H1 (cell line): ENCODE measurements around the gene WNK2. TPM values are rescaled to one million over a fixed set of nuclear protein-coding genes. Genes with fewer than 3 reads are reported as not detected.

Experiments
- CTCF ChIA-PET: fragments of 300-600 bp; sonication (Branson Sonifier 250); formaldehyde crosslinking; loops from one replicate; lab custom pipeline; 2021; ENCODE audit not compliant: partially characterized antibody; lab: Charles Lee
- POLR2A ChIA-PET: fragments of 300-600 bp; sonication (Branson Sonifier 250); formaldehyde crosslinking; loops from one replicate; lab custom pipeline; 2021; ENCODE audit warnings: inconsistent platforms; ENCODE audit not compliant: partially characterized antibody; lab: Charles Lee
- DNase-seq, 2 experiments: peaks; one replicate each; pipeline versions ENCODE4 v3.0.0 to v3.0.0-alpha.2; 2010 to 2022; ENCODE audit warnings: low spot score in 2 of 2, low read depth in 1 of 2, mixed read lengths in 1 of 2
- FAIRE-seq: peaks from 2 replicates; lab custom pipeline; 2011; peaks lifted over from hg19 to GRCh38; lab: Jason Lieb, UNC
- H2AFZ ChIP-seq: 2 replicates; pipeline ENCODE4 v1.8.1; 2012; ENCODE audit warnings: low read length, inconsistent platforms
- H2AK5ac ChIP-seq: 2 replicates; pipeline ENCODE4 v1.6.1; 2013; ENCODE audit warnings: low read depth, low read length
- H2BK120ac ChIP-seq: replicated peaks from 2 replicates; pipeline ENCODE3; 2013; ENCODE audit warnings: low read depth, low read length, inconsistent platforms
- H2BK12ac ChIP-seq: 2 replicates; pipeline ENCODE4 v1.6.1; 2013; ENCODE audit warnings: low read depth, low read length
- H2BK15ac ChIP-seq: 2 replicates; pipeline ENCODE4 v1.6.1; 2013; ENCODE audit warnings: low read length
- H2BK20ac ChIP-seq: 2 replicates; pipeline ENCODE4 v1.6.1; 2013; ENCODE audit warnings: low read length
- H2BK5ac ChIP-seq: 2 replicates; pipeline ENCODE4 v1.6.1; 2013; ENCODE audit warnings: low read depth, low read length
- H3K14ac ChIP-seq: 2 replicates; pipeline ENCODE4 v1.6.1; 2013; ENCODE audit warnings: inconsistent platforms; ENCODE audit not compliant: insufficient read length
- H3K18ac ChIP-seq: 2 replicates; pipeline ENCODE4 v1.6.1; 2013; ENCODE audit warnings: low read length; ENCODE audit errors: extremely low read depth
- H3K23ac ChIP-seq: 2 replicates; pipeline ENCODE4 v1.6.1; 2013; ENCODE audit warnings: inconsistent platforms; ENCODE audit not compliant: insufficient read length
- H3K23me2 ChIP-seq: 2 replicates; pipeline ENCODE4 v1.6.1; 2013; ENCODE audit warnings: low read depth, low read length
- H3K27ac ChIP-seq: 2 replicates; pipeline ENCODE4 v1.6.1; 2011; ENCODE audit warnings: low read depth, low read length, inconsistent platforms
- H3K27me3 ChIP-seq, 4 experiments: replicated peaks in 1 of 4; 1 replicate in 1 of 4; 2 replicates in 3 of 4; pipeline versions ENCODE4 v1.6.1 to v1.8.1; 2011 to 2013; ENCODE audit warnings: low read length in 3 of 4, mild to moderate bottlenecking in 3 of 4, inconsistent platforms in 2 of 4, mixed read lengths in 2 of 4, moderate library complexity in 1 of 4; ENCODE audit not compliant: control insufficient read depth in 3 of 4, insufficient read depth in 3 of 4; ENCODE audit errors: extremely low read depth in 1 of 4
- H3K36me3 ChIP-seq, 4 experiments: 2 replicates each; pipeline versions ENCODE4 v1.6.1 to v1.8.1; 2011 to 2013; ENCODE audit warnings: mild to moderate bottlenecking in 4 of 4, low read length in 3 of 4, moderate library complexity in 2 of 4, control low read depth in 1 of 4, inconsistent platforms in 1 of 4; ENCODE audit not compliant: insufficient read depth in 4 of 4, control insufficient read depth in 2 of 4
- H3K4ac ChIP-seq: replicated peaks from 2 replicates; pipeline ENCODE3; 2013; ENCODE audit warnings: low read length, low read depth, mixed read lengths, inconsistent platforms; ENCODE audit not compliant: insufficient read length
- H3K4me1 ChIP-seq, 4 experiments: replicated peaks in 1 of 4; 1 replicate in 1 of 4; 2 replicates in 3 of 4; pipeline versions ENCODE4 v1.6.1 to v1.8.1; 2011 to 2013; ENCODE audit warnings: low read length in 3 of 4, inconsistent platforms in 2 of 4, mixed read lengths in 1 of 4; ENCODE audit not compliant: insufficient read depth in 4 of 4, control insufficient read depth in 3 of 4
- H3K4me2 ChIP-seq, 2 experiments: 2 replicates each; pipeline versions ENCODE4 v1.6.1 to v1.8.1; 2011 to 2013; ENCODE audit warnings: low read depth in 2 of 2, low read length in 2 of 2, control low read depth in 1 of 2, inconsistent platforms in 1 of 2, mild to moderate bottlenecking in 1 of 2; ENCODE audit not compliant: insufficient read depth in 1 of 2
- H3K4me3 ChIP-seq, 4 experiments: fragments of 200-600, 300-600 bp in 1 of 4; sonication (generic), shearing (Covaris generic), sonication (Bioruptor Twin) in 1 of 4; 2 replicates each; pipeline versions ENCODE4 v1.5.1 to v1.8.1; 2011 to 2016; ENCODE audit warnings: low read length in 4 of 4, low read depth in 3 of 4, control low read depth in 2 of 4, inconsistent platforms in 2 of 4, mild to moderate bottlenecking in 2 of 4, mixed read lengths in 1 of 4, moderate library complexity in 1 of 4; ENCODE audit not compliant: insufficient read depth in 2 of 4; ENCODE audit errors: extremely low read depth in 1 of 4
- H3K56ac ChIP-seq: replicated peaks from 2 replicates; pipeline ENCODE3; 2013; ENCODE audit warnings: low read depth, mild to moderate bottlenecking, mixed read lengths, low read length, inconsistent platforms; ENCODE audit not compliant: insufficient read length
- H3K79me1 ChIP-seq: 2 replicates; pipeline ENCODE4 v1.6.1; 2013; ENCODE audit warnings: low read depth, low read length, control low read depth
- H3K79me2 ChIP-seq, 2 experiments: 2 replicates each; pipeline versions ENCODE4 v1.6.1 to v1.8.1; 2012 to 2013; ENCODE audit warnings: low read length in 2 of 2, mild to moderate bottlenecking in 2 of 2, inconsistent platforms in 1 of 2; ENCODE audit not compliant: insufficient read depth in 2 of 2, control insufficient read depth in 1 of 2
- H3K9ac ChIP-seq, 4 experiments: replicated peaks in 1 of 4; 1 replicate in 1 of 4; 2 replicates in 3 of 4; pipeline versions ENCODE4 v1.6.1 to v1.8.1; 2011 to 2013; ENCODE audit warnings: low read depth in 3 of 4, low read length in 3 of 4, control low read depth in 2 of 4, mild to moderate bottlenecking in 2 of 4, moderate library complexity in 2 of 4, inconsistent platforms in 1 of 4; ENCODE audit errors: extremely low read depth in 1 of 4
- H3K9me3 ChIP-seq, 2 experiments: 2 replicates each; pipeline versions ENCODE4 v1.6.1 to v1.8.1; 2012 to 2013; ENCODE audit warnings: mild to moderate bottlenecking in 2 of 2, moderate library complexity in 2 of 2, control low read depth in 1 of 2, inconsistent platforms in 1 of 2, low read depth in 1 of 2, low read length in 1 of 2, mixed read lengths in 1 of 2; ENCODE audit not compliant: insufficient read depth in 2 of 2
- H4K20me1 ChIP-seq, 2 experiments: replicated peaks in 1 of 2; 2 replicates each; pipeline versions ENCODE3 to v1.8.1; 2011 to 2013; ENCODE audit warnings: inconsistent platforms in 2 of 2, low read length in 2 of 2, mild to moderate bottlenecking in 1 of 2; ENCODE audit not compliant: insufficient read depth in 2 of 2, control insufficient read depth in 1 of 2
- H4K5ac ChIP-seq: 2 replicates; pipeline ENCODE4 v1.6.1; 2013; ENCODE audit warnings: low read length, low read depth, mixed read lengths, inconsistent platforms; ENCODE audit not compliant: insufficient read length
- H4K8ac ChIP-seq: 2 replicates; pipeline ENCODE4 v1.8.0; 2013; ENCODE audit warnings: mild to moderate bottlenecking, moderate library complexity, low read length, inconsistent platforms; ENCODE audit not compliant: insufficient read depth; ENCODE audit errors: extremely low read depth
- H4K91ac ChIP-seq: replicated peaks from 2 replicates; pipeline ENCODE3; 2013; ENCODE audit warnings: low read length, mixed read lengths, inconsistent platforms; ENCODE audit not compliant: insufficient read length
- POLR2AphosphoS5 ChIP-seq: IDR thresholded peaks from 2 replicates; pipeline ENCODE4 v1.6.1; 2011; ENCODE audit warnings: low read depth, low read length
- POU5F1 ChIP-seq: IDR thresholded peaks from 2 replicates; pipeline ENCODE4 v1.6.1; 2011; ENCODE audit warnings: low read depth, mild to moderate bottlenecking, low read length, moderate library complexity
- RFX5 ChIP-seq: IDR thresholded peaks from 2 replicates; pipeline ENCODE4 v1.6.1; 2011; ENCODE audit warnings: low read depth, low read length, improper control_type of control experiment, borderline replicate concordance
- TAF7 ChIP-seq: optimal IDR thresholded peaks from 2 replicates; pipeline ENCODE3; 2011; ENCODE audit warnings: low read depth, mild to moderate bottlenecking, inconsistent platforms, low read length, moderate library complexity, borderline replicate concordance
- WGBS, 2 experiments: shearing (Covaris generic) in 1 of 2; methylation state at CpG; one replicate each; pipeline versions ENCODE4 v1.1.6 to v1.1.7; 2013 to 2015; ENCODE audit warnings: low lambda C conversion rate in 2 of 2, mixed read lengths in 2 of 2, inconsistent platforms in 1 of 2, low coverage in 1 of 2, missing lambda C conversion rate in 1 of 2; ENCODE audit not compliant: insufficient replicate concordance in 2 of 2, insufficient coverage in 1 of 2, insufficient read length in 1 of 2; ENCODE audit errors: extremely low coverage in 1 of 2, missing lambda C conversion rate in 1 of 2; 5-methylcytosine and 5-hydroxymethylcytosine counted together
- polyA plus RNA-seq, 7 experiments: library from polyadenylated mRNA; depleted of rRNA in 3 of 7; stranded (reverse) in 5 of 7; unstranded in 2 of 7; fragments of >200 nt in 5 of 7; fragments of 200-250 nt in 2 of 7; gene quantifications; 1 replicate in 5 of 7; 2 replicates in 1 of 7; 4 replicates in 1 of 7; pipeline versions ENCODE4 v1.2.1 to v1.2.3, GENCODE V29; 2011 to 2013; ENCODE audit warnings: missing spikeins in 2 of 7, mixed read lengths in 2 of 7
- total RNA-seq: library from RNA; stranded (reverse); fragmentation: NEBNext Ultra II Directional; extraction: Animal tissue kit (Norgen Biotek cat#: 25700); gene quantifications from 2 replicates; pipeline ENCODE4 v1.2.1, GENCODE V29; 2021

Gene WNK2
- total and polyA plus RNA-seq, 2 of the 8 experiments (the other 6 are each of a cell fraction or from before 2014, with no cell fraction given), result 12.0 to 87.2 TPM

- peaks cover 0 to 13% of the 10 kb centered on the region in 2 experiments for H4K20me1 ChIP-seq
- H3K23ac ChIP-seq, result no peak overlapping the region
- FAIRE-seq (no peak), DNase-seq (peak in 1 of 2 experiments; percentile 41)
- no peaks in the 10 kb centered on the region for H3K79me2 ChIP-seq
- no peaks in the 10 kb centered on the region for H3K79me1 ChIP-seq
- no peak overlapping the region for H3K4ac ChIP-seq
- H4K91ac ChIP-seq, result no peak overlapping the region
- no peaks in the 10 kb centered on the region for H3K4me1 ChIP-seq
- no peak overlapping the region for H3K18ac ChIP-seq
- no peak overlapping the region for H2BK120ac ChIP-seq
- H4K5ac ChIP-seq, result no peak overlapping the region
- H3K4me3 ChIP-seq, result no peak overlapping the region
- H3K4me2 ChIP-seq, result no peak overlapping the region
- H2BK20ac ChIP-seq, result no peak overlapping the region
- H3K9ac ChIP-seq, result no peak overlapping the region
- H2BK15ac ChIP-seq, result no peak overlapping the region
- H3K27ac ChIP-seq, result no peak overlapping the region
- peak overlapping the region; percentile 22; the same call in 1 of the 2 replicates for H4K8ac ChIP-seq
- no peaks in the 10 kb centered on the region for H3K27me3 ChIP-seq
- H2BK12ac ChIP-seq, result no peak overlapping the region
- WGBS, 2 experiments, result 86% methylated on average over 22 of the region's 22 CpGs; no CpG with 5 or more reads in 1 of the 2 experiments
- H3K36me3 ChIP-seq, result peaks cover 0 to 4% (median 2%) of the 10 kb centered on the region in 4 experiments; a peak in 6 of 8 replicates
- H3K14ac ChIP-seq, result no peak overlapping the region
- no peak overlapping the region for H2AK5ac ChIP-seq
- H2BK5ac ChIP-seq, result peak overlapping the region; percentile 77; the same call in 1 of the 2 replicates
- ChIA-PET POLR2A (interaction anchor here (1.4 kb wide), 1 partner anchor 75 kb away, joined by 3 read pairs; no protein-coding TSS in a partner anchor), CTCF (interaction anchor here (1.0 to 1.1 kb wide), 2 partner anchors 95 to 102 kb away, joined by 3 to 4 read pairs; no protein-coding TSS in a partner anchor)
- H3K9me3 ChIP-seq, result no peaks in the 10 kb centered on the region
- TF ChIP-seq POLR2AphosphoS5 (0 out of 2 replicates have a peak, but pooled peaks have one; percentile 7), POU5F1 (no peak), TAF7 (no peak), RFX5 (no peak)
- H2AFZ ChIP-seq, result no peak overlapping the region
- H3K23me2 ChIP-seq, result no peaks in the 10 kb centered on the region
- no peak overlapping the region for H3K56ac ChIP-seq
Observed at GRCh38 chr9:93255994-93256877, 72.3 kb downstream of the WNK2 start.
